Endothelial cell of umbilical vein (primary cell): Measurements from ENCODE around the gene C5orf15. TPM values are rescaled to one million over a fixed set of nuclear protein-coding genes. Genes with fewer than 3 reads are reported as not detected.

ENCODE experiments used
- BruUV-seq: library from RNA; stranded (reverse); fragments of 400-500 nt; replicated peaks from 2 replicates; lab custom pipeline; 2021; lab: Mats Ljungman, UMichigan
- CTCF ChIA-PET: fragments of 300-600, 350-600 bp; sonication (Branson Sonifier 250); formaldehyde crosslinking; loops from one replicate; lab custom pipeline; 2021; ENCODE audit warnings: antibody characterized with exemption, inconsistent platforms; lab: Charles Lee
- POLR2A ChIA-PET: fragments of 300-600, 350-600 bp; sonication (Branson Sonifier 250); formaldehyde crosslinking; loops from one replicate; lab custom pipeline; 2021; ENCODE audit warnings: antibody characterized with exemption, inconsistent platforms; lab: Charles Lee
- DNase-seq: peaks from one replicate; pipeline ENCODE4 v3.0.0-alpha.2; 2011; ENCODE audit warnings: low read depth, low spot score
- FAIRE-seq: peaks from 2 replicates; lab custom pipeline; 2011; peaks lifted over from hg19 to GRCh38; lab: Jason Lieb, UNC
- H2AFZ ChIP-seq: 2 replicates; pipeline ENCODE4 v1.6.0; 2012; ENCODE audit warnings: low read depth, low read length, control low read depth, inconsistent platforms
- H3K27ac ChIP-seq: 2 replicates; pipeline ENCODE4 v1.5.1; 2011; ENCODE audit warnings: low read depth, mild to moderate bottlenecking, control low read depth, low read length, moderate library complexity; ENCODE audit not compliant: insufficient read depth
- H3K27me3 ChIP-seq, 2 experiments: 2 replicates each; pipeline versions ENCODE4 v1.6.0 to v1.6.1; 2011; ENCODE audit warnings: low read length in 2 of 2, mixed read lengths in 1 of 2; ENCODE audit not compliant: control insufficient read depth in 2 of 2, insufficient read depth in 2 of 2
- H3K36me3 ChIP-seq, 2 experiments: 2 replicates in 1 of 2; 3 replicates in 1 of 2; pipeline ENCODE4 v1.5.1; 2011; ENCODE audit warnings: low read length in 2 of 2, mild to moderate bottlenecking in 1 of 2, moderate library complexity in 1 of 2; ENCODE audit not compliant: control insufficient read depth in 2 of 2, insufficient read depth in 2 of 2; ENCODE audit errors: extremely low read depth in 1 of 2
- H3K4me1 ChIP-seq: 3 replicates; pipeline ENCODE4 v1.5.1; 2011; ENCODE audit warnings: mild to moderate bottlenecking, low read length; ENCODE audit not compliant: control insufficient read depth, insufficient read depth; ENCODE audit errors: extremely low read depth
- H3K4me2 ChIP-seq: 2 replicates; pipeline ENCODE4 v1.6.1; 2011; ENCODE audit warnings: low read length, control low read depth, mixed read lengths; ENCODE audit not compliant: insufficient read depth
- H3K4me3 ChIP-seq, 3 experiments: fragments of 200-600 bp in 1 of 3; sonication (generic), shearing (Covaris generic) in 1 of 3; replicated peaks in 1 of 3; 2 replicates each; pipeline ENCODE4 v1.5.1; 2011 to 2016; ENCODE audit warnings: control low read depth in 3 of 3, low read length in 3 of 3, mild to moderate bottlenecking in 2 of 3, inconsistent platforms in 1 of 3, low read depth in 1 of 3, moderate library complexity in 1 of 3; ENCODE audit not compliant: insufficient read depth in 1 of 3
- H3K79me2 ChIP-seq: 2 replicates; pipeline ENCODE4 v1.6.0; 2012; ENCODE audit warnings: low read length, inconsistent platforms; ENCODE audit not compliant: control insufficient read depth, insufficient read depth
- H3K9ac ChIP-seq: replicated peaks from 2 replicates; pipeline ENCODE3; 2011; ENCODE audit warnings: low read length, control low read depth; ENCODE audit not compliant: insufficient read depth; ENCODE audit errors: extremely low read depth
- H3K9me1 ChIP-seq: replicated peaks from 3 replicates; pipeline ENCODE4 v1.6.0; 2011; ENCODE audit warnings: mild to moderate bottlenecking, low read length; ENCODE audit not compliant: control insufficient read depth, insufficient read depth; ENCODE audit errors: extremely low read depth
- H3K9me3 ChIP-seq: replicated peaks from 2 replicates; pipeline ENCODE4 v1.5.1; 2012; ENCODE audit warnings: low read length, inconsistent platforms; ENCODE audit not compliant: control insufficient read depth, insufficient read depth
- H4K20me1 ChIP-seq: replicated peaks from 2 replicates; pipeline ENCODE3; 2011; ENCODE audit warnings: mild to moderate bottlenecking, low read length; ENCODE audit not compliant: control insufficient read depth, insufficient read depth; ENCODE audit errors: extremely low read depth
- CTCF ChIP-seq, 2 donors: IDR thresholded peaks; 1 replicate in 1 of 2; 2 replicates in 1 of 2; pipeline ENCODE4 v1.5.1; 2011; ENCODE audit warnings: low read length in 2 of 2, mild to moderate bottlenecking in 2 of 2, moderate library complexity in 2 of 2, control low read depth in 1 of 2, inconsistent platforms in 1 of 2, low read depth in 1 of 2; ENCODE audit not compliant: insufficient read depth in 1 of 2; ENCODE audit errors: extremely low read depth in 1 of 2
- EZH2 ChIP-seq: IDR thresholded peaks from 2 replicates; pipeline ENCODE4 v1.6.1; 2012; ENCODE audit warnings: borderline replicate concordance, low read depth, mild to moderate bottlenecking, moderate library complexity, low read length, inconsistent platforms; ENCODE audit not compliant: severe bottlenecking
- FOS ChIP-seq: IDR thresholded peaks from 2 replicates; pipeline ENCODE4 v1.6.1; 2011; ENCODE audit warnings: mild to moderate bottlenecking, low read length, moderate library complexity, borderline replicate concordance; ENCODE audit not compliant: insufficient read depth
- GATA2 ChIP-seq: IDR thresholded peaks from 2 replicates; pipeline ENCODE4 v1.7.0; 2011; ENCODE audit warnings: low read depth, mild to moderate bottlenecking, moderate library complexity, mixed read lengths, low read length; ENCODE audit not compliant: insufficient read length, insufficient read depth
- JUN ChIP-seq: IDR thresholded peaks from 2 replicates; pipeline ENCODE4 v1.6.1; 2011; ENCODE audit warnings: borderline replicate concordance, low read depth; ENCODE audit not compliant: insufficient read length, insufficient read depth
- MAX ChIP-seq: IDR thresholded peaks from 2 replicates; pipeline ENCODE4 v1.6.1; 2011; ENCODE audit not compliant: insufficient read depth, insufficient read length
- MYC ChIP-seq: IDR thresholded peaks from one replicate; pipeline ENCODE4 v1.6.1; 2011; ENCODE audit warnings: mild to moderate bottlenecking, low read depth, low read length
- POLR2A ChIP-seq: IDR thresholded peaks from 2 replicates; pipeline ENCODE4 v1.6.1; 2012; ENCODE audit warnings: low read depth, mild to moderate bottlenecking, control low read depth, low read length
- POLR2AphosphoS5 ChIP-seq: IDR thresholded peaks from 2 replicates; pipeline ENCODE4 v1.6.1; 2012; ENCODE audit warnings: low read depth, mild to moderate bottlenecking, control low read depth, low read length, moderate library complexity; ENCODE audit not compliant: insufficient read depth
- dilution Hi-C: fragments of 300-500 bp; cut with MboI; formaldehyde crosslinking; loops from one replicate; pipeline ENCODE4 v1.15.0; 2019; ENCODE audit warnings: low sequenced_read_pairs; ENCODE audit not compliant: extremely low pct_ligation_motif_present
- intact Hi-C: fragments of 100-400 bp; cut with micrococcal nuclease; formaldehyde crosslinking; loops from one replicate; pipeline ENCODE4 v1.10.0; 2022
- polyA plus RNA-seq, 4 experiments: library from polyadenylated mRNA; depleted of rRNA in 3 of 4; stranded (reverse) in 3 of 4; unstranded in 1 of 4; fragments of >200 nt; gene quantifications; 2 replicates each; pipeline versions ENCODE4 v1.2.1 to v1.2.3, GENCODE V29; 2011 to 2012; ENCODE audit warnings: missing spikeins in 1 of 4
- total RNA-seq: library from RNA; stranded (reverse); gene quantifications from 2 replicates; pipeline ENCODE4 v1.2.3, GENCODE V29; 2021

The C5orf15 gene
- total and polyA plus RNA-seq, 2 donors (not counting 3 experiments of a cell fraction or from before 2014, with no cell fraction given) = 25.3 to 45.4 TPM

- H3K79me2 ChIP-seq = no peaks in the 10 kb centered on the region
- H3K4me3 ChIP-seq = no peak overlapping the region
- BruUV-seq = no TSS peak
- H4K20me1 ChIP-seq = no peaks in the 10 kb centered on the region
- H3K4me2 ChIP-seq = no peak overlapping the region
- DNase-seq (no peak), FAIRE-seq (no peak)
- no peak overlapping the region for H3K9ac ChIP-seq
- TF ChIP-seq MAX (no peak), EZH2 (no peak), CTCF (IDR thresholded peaks at IDR 0.05; ENCODE audit: extremely low read depth in 1 of 2, insufficient read depth in 1 of 2, low read depth in 1 of 2, low read length in 2 of 2) (no peak), JUN (no peak), MYC (no peak), FOS (no peak), GATA2 (no peak), POLR2A (no peak), POLR2AphosphoS5 (no peak)
- H2AFZ ChIP-seq = no peak overlapping the region
- H3K9me3 ChIP-seq = no peaks in the 10 kb centered on the region
- intact Hi-C loops = no loop called here
- peaks cover 0 to 2% of the 10 kb centered on the region in 2 experiments for H3K27me3 ChIP-seq
- dilution Hi-C loops = no loop called here
- no peaks in the 10 kb centered on the region for H3K36me3 ChIP-seq
- no peak overlapping the region for H3K27ac ChIP-seq
- POLR2A ChIA-PET = no interaction called here
- H3K9me1 ChIP-seq = no peaks in the 10 kb centered on the region
- CTCF ChIA-PET = interaction anchor here (1.1 kb wide), 1 partner anchor 501 kb away, joined by 4 read pairs; no protein-coding TSS in a partner anchor
- no peaks in the 10 kb centered on the region for H3K4me1 ChIP-seq
These were observed 44.1 kb downstream of the C5orf15 start for GRCh38 chr5:133924221-133924920.
